Neural cell (in vitro differentiated cells): Measurements from ENCODE around the gene RALGPS1. TPM values are rescaled to one million over a fixed set of nuclear protein-coding genes. Genes with fewer than 3 reads are reported as not detected.

Experiments
- H2AFZ ChIP-seq: fragments of 200-600, 300-800 bp; sonication (generic), shearing (Covaris generic); 2 replicates; pipeline ENCODE4 v1.6.0; 2014; ENCODE audit warnings: low read depth, mild to moderate bottlenecking, antibody characterized with exemption, low read length, moderate library complexity
- H3F3A ChIP-seq: fragments of 200-600 bp; shearing (Covaris generic); 2 replicates; pipeline ENCODE4 v1.6.1; 2016; ENCODE audit warnings: mild to moderate bottlenecking, moderate library complexity, mixed read lengths, antibody characterized with exemption, low read length; ENCODE audit not compliant: insufficient read depth, poor library complexity, severe bottlenecking
- H3K27ac ChIP-seq: fragments of 200-600, 300-800 bp; sonication (generic), shearing (Covaris generic); 2 replicates; pipeline ENCODE4 v1.5.1; 2014; ENCODE audit warnings: mild to moderate bottlenecking, low read length, moderate library complexity
- H3K27me3 ChIP-seq: fragments of 300-800, 200-600 bp; sonication (generic), shearing (Covaris generic); 2 replicates; pipeline ENCODE4 v1.6.0; 2014; ENCODE audit warnings: mild to moderate bottlenecking, low read depth, low read length, moderate library complexity; ENCODE audit not compliant: insufficient read depth
- H3K36me3 ChIP-seq: fragments of 300-800, 200-600 bp; sonication (generic), shearing (Covaris generic); 2 replicates; pipeline ENCODE4 v1.5.1; 2014; ENCODE audit warnings: mild to moderate bottlenecking, antibody characterized with exemption, low read length, moderate library complexity; ENCODE audit not compliant: insufficient read depth
- H3K4me2 ChIP-seq: fragments of 300-800, 200-600 bp; sonication (generic), shearing (Covaris generic); 2 replicates; pipeline ENCODE4 v1.6.0; 2014; ENCODE audit warnings: mild to moderate bottlenecking, low read length
- H3K4me3 ChIP-seq: fragments of 300-800, 200-600 bp; sonication (generic), shearing (Covaris generic); 2 replicates; pipeline ENCODE4 v1.5.1; 2014; ENCODE audit warnings: mild to moderate bottlenecking, low read length, moderate library complexity
- H3K79me2 ChIP-seq: fragments of 200-600 bp; shearing (Covaris generic); replicated peaks from 2 replicates; pipeline ENCODE4 v1.6.0; 2014; ENCODE audit warnings: mild to moderate bottlenecking, low read length, moderate library complexity; ENCODE audit not compliant: insufficient read depth
- H3K9ac ChIP-seq: fragments of 300-800, 200-600 bp; sonication (generic), shearing (Covaris generic); 2 replicates; pipeline ENCODE4 v1.6.1; 2016; ENCODE audit warnings: mild to moderate bottlenecking, low read length, mixed read lengths
- H3K9me2 ChIP-seq: fragments of 200-600 bp; shearing (Covaris generic); 2 replicates; pipeline ENCODE4 v1.6.1; 2016; ENCODE audit warnings: mild to moderate bottlenecking, low read length, mixed read lengths; ENCODE audit not compliant: insufficient read depth
- H3K9me3 ChIP-seq: fragments of 200-600, 300-800 bp; sonication (generic), shearing (Covaris generic); 2 replicates; pipeline ENCODE4 v1.6.1; 2016; ENCODE audit warnings: mild to moderate bottlenecking, mixed run types, low read length, moderate library complexity, mixed read lengths
- H4K20me1 ChIP-seq: fragments of 200-600 bp; shearing (Covaris generic); 2 replicates; pipeline ENCODE4 v1.6.1; 2016; ENCODE audit warnings: mild to moderate bottlenecking, mixed run types; ENCODE audit not compliant: insufficient read depth
- CTCF ChIP-seq: fragments of 450-650 bp; IDR thresholded peaks from 2 replicates; pipeline ENCODE4 v1.5.1; 2014; ENCODE audit warnings: antibody characterized with exemption, mild to moderate bottlenecking, moderate library complexity; ENCODE audit not compliant: poor library complexity, severe bottlenecking
- EP300 ChIP-seq: fragments of 450-650 bp; conservative IDR thresholded peaks from 2 replicates; pipeline ENCODE4 v1.6.1; 2014; ENCODE audit warnings: antibody characterized with exemption, mild to moderate bottlenecking, moderate library complexity; ENCODE audit not compliant: poor library complexity, severe bottlenecking
- EZH2 ChIP-seq: fragments of 200-600, 300-800 bp; shearing (Covaris generic), sonication (generic); IDR thresholded peaks from 2 replicates; pipeline ENCODE4 v1.6.1; 2014; ENCODE audit warnings: antibody characterized with exemption, low read length, borderline replicate concordance, mild to moderate bottlenecking; ENCODE audit not compliant: insufficient read depth, poor library complexity, severe bottlenecking
- MXI1 ChIP-seq: fragments of 450-650 bp; conservative IDR thresholded peaks from 2 replicates; pipeline ENCODE4 v1.6.1; 2014; ENCODE audit warnings: antibody characterized with exemption, mild to moderate bottlenecking; ENCODE audit not compliant: poor library complexity, severe bottlenecking
- RAD21 ChIP-seq: fragments of 450-650 bp; conservative IDR thresholded peaks from 2 replicates; pipeline ENCODE4 v1.6.1; 2014; ENCODE audit warnings: antibody characterized with exemption, mild to moderate bottlenecking, moderate library complexity
- REST ChIP-seq: IDR thresholded peaks from 2 replicates; pipeline ENCODE4 v1.6.1; 2012; ENCODE audit warnings: borderline replicate concordance
- SMC3 ChIP-seq: fragments of 450-650 bp; conservative IDR thresholded peaks from 2 replicates; pipeline ENCODE4 v1.6.1; 2014; ENCODE audit warnings: antibody characterized with exemption, mild to moderate bottlenecking, moderate library complexity; ENCODE audit not compliant: poor library complexity
- TAF1 ChIP-seq: IDR thresholded peaks from 2 replicates; pipeline ENCODE4 v1.6.1; 2012; ENCODE audit warnings: low read depth
- polyA plus RNA-seq: library from polyadenylated mRNA; depleted of rRNA; stranded (reverse); fragments of >200 nt; gene quantifications from 2 replicates; pipeline ENCODE4 v1.2.3, GENCODE V29; 2014

The RALGPS1 gene
- polyA plus RNA-seq, 1 donor from 2014 or later, result 37.1 TPM

GRCh38 chr9:127098916-127099553 is 184.5 kb downstream of the RALGPS1 start:
- Histone ChIP-seq H3K4me3 (no peak overlapping the region), H3K79me2 (no peaks in the 10 kb centered on the region), H3K27ac (no peak overlapping the region), H3F3A (no peaks in the 10 kb centered on the region), H3K9ac (no peak overlapping the region), H2AFZ (no peak overlapping the region), H3K27me3 (no peaks in the 10 kb centered on the region), H4K20me1 (no peaks in the 10 kb centered on the region), H3K4me2 (no peak overlapping the region), H3K9me2 (no peaks in the 10 kb centered on the region), H3K9me3 (no peaks in the 10 kb centered on the region), H3K36me3 (no peaks in the 10 kb centered on the region)
- no peak for TF ChIP-seq REST
- no peak for TF ChIP-seq SMC3
- no peak for TF ChIP-seq EP300
- no peak for TF ChIP-seq TAF1
- TF ChIP-seq RAD21, result no peak
- TF ChIP-seq MXI1, result no peak

- Histone ChIP-seq H3K4me3 (no peak overlapping the region), H3K79me2 (no peaks in the 10 kb centered on the region), H3K9me2 (no peaks in the 10 kb centered on the region), H2AFZ (no peak overlapping the region), H3F3A (no peaks in the 10 kb centered on the region), H4K20me1 (no peaks in the 10 kb centered on the region), H3K9me3 (no peaks in the 10 kb centered on the region), H3K4me2 (no peak overlapping the region), H3K27ac (no peak overlapping the region), H3K36me3 (no peaks in the 10 kb centered on the region), H3K27me3 (no peaks in the 10 kb centered on the region), H3K9ac (no peak overlapping the region)
- no peak for TF ChIP-seq SMC3
- TF ChIP-seq CTCF, result no peak
- TF ChIP-seq MXI1, result no peak
- TF ChIP-seq EZH2, result no peak
Measured at GRCh38 chr9:127099664-127100063, 185.1 kb downstream of the RALGPS1 start.

- Histone ChIP-seq H3K4me3 (no peak overlapping the region), H4K20me1 (no peaks in the 10 kb centered on the region), H3K4me2 (no peak overlapping the region), H3F3A (no peaks in the 10 kb centered on the region), H3K9ac (no peak overlapping the region), H3K27me3 (no peaks in the 10 kb centered on the region), H3K36me3 (no peaks in the 10 kb centered on the region), H3K9me3 (no peaks in the 10 kb centered on the region), H3K27ac (no peak overlapping the region), H3K9me2 (no peaks in the 10 kb centered on the region), H2AFZ (no peak overlapping the region), H3K79me2 (no peaks in the 10 kb centered on the region)
- TF ChIP-seq REST (no peak), SMC3 (no peak), RAD21 (no peak), EP300 (no peak)
Measured at GRCh38 chr9:127102176-127102575, 187.6 kb downstream of the RALGPS1 start.
